PC-9 (cell line): ENCODE results near the gene PTCSC3. TPM values are rescaled to one million over a fixed set of nuclear protein-coding genes. Genes with fewer than 3 reads are reported as not detected.

Experiments
- BruUV-seq: library from RNA; stranded (reverse); fragments of 400-500 nt; replicated peaks from 2 replicates; lab custom pipeline; 2021; lab: Mats Ljungman, UMichigan
- CTCF ChIA-PET: fragments of 300-600 bp; sonication (Branson Sonifier 250); formaldehyde crosslinking; loops from one replicate; lab custom pipeline; 2022; ENCODE audit warnings: antibody characterized with exemption; lab: Charles Lee
- POLR2A ChIA-PET: fragments of 300-600 bp; sonication (Branson Sonifier 250); formaldehyde crosslinking; loops from one replicate; lab custom pipeline; 2022; ENCODE audit warnings: antibody characterized with exemption; ENCODE audit not compliant: unreplicated experiment; lab: Charles Lee
- DNase-seq, 2 experiments: peaks; one replicate each; pipeline versions ENCODE4 v3.0.0 to v3.0.0-alpha.2; 2015 to 2022; ENCODE audit warnings: mixed read lengths in 1 of 2
- H2AFZ ChIP-seq: fragments of 200-600 bp; sonication (generic); 2 replicates; pipeline ENCODE4 v1.8.1; 2017; ENCODE audit warnings: antibody characterized with exemption
- H3F3A ChIP-seq: fragments of 200-600 bp; sonication (generic); 2 replicates; pipeline ENCODE4 v1.8.1; 2017; ENCODE audit warnings: antibody characterized with exemption, mild to moderate bottlenecking, low read depth; ENCODE audit not compliant: insufficient read depth
- H3K27ac ChIP-seq: fragments of 200-600 bp; sonication (generic); 2 replicates; pipeline ENCODE4 v1.6.1; 2016; ENCODE audit warnings: mixed run types
- H3K27me3 ChIP-seq: fragments of 200-600 bp; sonication (generic); 2 replicates; pipeline ENCODE4 v1.6.1; 2016; ENCODE audit warnings: low read depth, mixed run types; ENCODE audit not compliant: insufficient read depth
- H3K36me3 ChIP-seq: fragments of 200-600 bp; sonication (generic); 2 replicates; pipeline ENCODE4 v1.6.1; 2016; ENCODE audit warnings: low read depth, mixed run types
- H3K4me1 ChIP-seq: fragments of 200-600 bp; sonication (generic); replicated peaks from 2 replicates; pipeline ENCODE4 v1.6.1; 2016; ENCODE audit warnings: mixed run types; ENCODE audit not compliant: insufficient read depth
- H3K4me2 ChIP-seq: fragments of 200-600 bp; sonication (generic); 2 replicates; pipeline ENCODE4 v1.6.1; 2017; ENCODE audit warnings: mixed run types
- H3K4me3 ChIP-seq: fragments of 200-600 bp; sonication (generic); 2 replicates; pipeline ENCODE4 v1.6.1; 2016; ENCODE audit warnings: mixed run types
- H3K79me2 ChIP-seq: fragments of 200-600 bp; sonication (generic); 2 replicates; pipeline ENCODE4 v1.6.1; 2017; ENCODE audit warnings: low read depth, mixed run types
- H3K9me2 ChIP-seq: fragments of 200-600 bp; sonication (generic); 2 replicates; pipeline ENCODE4 v1.8.1; 2017; ENCODE audit warnings: mild to moderate bottlenecking; ENCODE audit not compliant: insufficient read depth
- H3K9me3 ChIP-seq: fragments of 200-600 bp; sonication (generic); 2 replicates; pipeline ENCODE4 v1.8.1; 2016; ENCODE audit warnings: low read depth; ENCODE audit not compliant: insufficient read depth
- H4K20me1 ChIP-seq: fragments of 200-600 bp; sonication (generic); 2 replicates; pipeline ENCODE4 v1.8.1; 2017; ENCODE audit not compliant: insufficient read depth
- EZH2 ChIP-seq: fragments of 200-600 bp; sonication (generic); IDR thresholded peaks from 2 replicates; pipeline ENCODE4 v1.8.0; 2017; ENCODE audit warnings: antibody characterized with exemption, low read depth
- intact Hi-C: fragments of 100-400 bp; cut with micrococcal nuclease; formaldehyde crosslinking; loops from one replicate; pipeline ENCODE4 v1.10.0; 2022; ENCODE audit not compliant: unreplicated experiment
- total RNA-seq: library from RNA; stranded (reverse); gene quantifications from 2 replicates; pipeline ENCODE4 v1.2.3, GENCODE V29; 2021
- TF ChIP-seq, protein P1 (sequence below): fragments of 200-600 bp; sonication (generic); conservative IDR thresholded peaks from 2 replicates; pipeline ENCODE4 v1.6.1; 2017; ENCODE audit warnings: mixed run types, antibody characterized with exemption, mild to moderate bottlenecking, moderate library complexity

The PTCSC3 gene
- total RNA-seq, 1 experiment from 2014 or later: not detected

GRCh38 chr14:36086629-36087395 is 89.7 kb downstream of the PTCSC3 start:
- H3K4me3 ChIP-seq: no peak overlapping the region
- POLR2A ChIA-PET: no interaction called here
- no peaks in the 10 kb centered on the region for H3F3A ChIP-seq
- CTCF ChIA-PET: no interaction called here
- DNase-seq: no peak
- H3K79me2 ChIP-seq: no peaks in the 10 kb centered on the region
- H2AFZ ChIP-seq: no peak overlapping the region
- intact Hi-C loops: no loop called here
- no peaks in the 10 kb centered on the region for H4K20me1 ChIP-seq
- no peaks in the 10 kb centered on the region for H3K27me3 ChIP-seq
- H3K9me2 ChIP-seq: no peaks in the 10 kb centered on the region
- H3K4me2 ChIP-seq: no peak overlapping the region
- no TSS peak for BruUV-seq
- TF ChIP-seq EZH2: no peak
- no peak overlapping the region for H3K27ac ChIP-seq
- no peaks in the 10 kb centered on the region for H3K4me1 ChIP-seq
- no peaks in the 10 kb centered on the region for H3K9me3 ChIP-seq
- H3K36me3 ChIP-seq: no peaks in the 10 kb centered on the region

DNA sequence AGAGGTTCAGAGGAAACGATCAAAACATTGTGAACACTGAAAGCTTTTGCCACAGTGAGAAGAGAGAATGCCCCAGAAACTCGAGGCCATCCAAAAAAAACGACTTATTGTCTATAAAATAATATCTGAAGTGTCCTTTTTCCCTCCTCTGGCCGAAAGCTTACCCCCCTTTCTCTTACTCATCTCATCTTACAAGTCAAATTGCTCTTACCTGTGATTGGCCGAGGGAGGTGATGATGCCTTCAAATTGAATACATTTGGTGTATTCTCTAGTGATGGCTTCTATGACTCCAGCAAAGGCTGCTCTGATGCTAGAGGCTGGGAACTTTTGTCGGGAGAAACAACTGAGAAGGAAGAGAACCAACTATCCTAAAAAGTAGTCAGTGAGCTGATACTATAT is 90.7 kb downstream of the PTCSC3 start:
- CTCF ChIA-PET: no interaction called here
- Histone ChIP-seq H3K4me1 (no peaks in the 10 kb centered on the region), H3K79me2 (no peaks in the 10 kb centered on the region), H3K4me3 (no peak overlapping the region), H3F3A (no peaks in the 10 kb centered on the region), H2AFZ (no peak overlapping the region), H3K36me3 (no peaks in the 10 kb centered on the region), H3K9me2 (no peaks in the 10 kb centered on the region), H3K27me3 (no peaks in the 10 kb centered on the region), H3K27ac (no peak overlapping the region), H3K9me3 (no peaks in the 10 kb centered on the region), H4K20me1 (no peaks in the 10 kb centered on the region), H3K4me2 (no peak overlapping the region)
- intact Hi-C loops: no loop called here
- POLR2A ChIA-PET: no interaction called here
- TF ChIP-seq EZH2: no peak
- TF ChIP-seq, protein P1, sequence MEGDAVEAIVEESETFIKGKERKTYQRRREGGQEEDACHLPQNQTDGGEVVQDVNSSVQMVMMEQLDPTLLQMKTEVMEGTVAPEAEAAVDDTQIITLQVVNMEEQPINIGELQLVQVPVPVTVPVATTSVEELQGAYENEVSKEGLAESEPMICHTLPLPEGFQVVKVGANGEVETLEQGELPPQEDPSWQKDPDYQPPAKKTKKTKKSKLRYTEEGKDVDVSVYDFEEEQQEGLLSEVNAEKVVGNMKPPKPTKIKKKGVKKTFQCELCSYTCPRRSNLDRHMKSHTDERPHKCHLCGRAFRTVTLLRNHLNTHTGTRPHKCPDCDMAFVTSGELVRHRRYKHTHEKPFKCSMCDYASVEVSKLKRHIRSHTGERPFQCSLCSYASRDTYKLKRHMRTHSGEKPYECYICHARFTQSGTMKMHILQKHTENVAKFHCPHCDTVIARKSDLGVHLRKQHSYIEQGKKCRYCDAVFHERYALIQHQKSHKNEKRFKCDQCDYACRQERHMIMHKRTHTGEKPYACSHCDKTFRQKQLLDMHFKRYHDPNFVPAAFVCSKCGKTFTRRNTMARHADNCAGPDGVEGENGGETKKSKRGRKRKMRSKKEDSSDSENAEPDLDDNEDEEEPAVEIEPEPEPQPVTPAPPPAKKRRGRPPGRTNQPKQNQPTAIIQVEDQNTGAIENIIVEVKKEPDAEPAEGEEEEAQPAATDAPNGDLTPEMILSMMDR: no peak
- no peak for DNase-seq
- no TSS peak for BruUV-seq

Other genes starting within 250 kb of the PTCSC3 start
- 13.8 and 15.2 TPM in 2 replicates for gene MBIP, start 143.9 kb upstream of the PTCSC3 start, total RNA-seq